ENCODE measurements around the gene HIPK3.

Gene HIPK3

DNA sequence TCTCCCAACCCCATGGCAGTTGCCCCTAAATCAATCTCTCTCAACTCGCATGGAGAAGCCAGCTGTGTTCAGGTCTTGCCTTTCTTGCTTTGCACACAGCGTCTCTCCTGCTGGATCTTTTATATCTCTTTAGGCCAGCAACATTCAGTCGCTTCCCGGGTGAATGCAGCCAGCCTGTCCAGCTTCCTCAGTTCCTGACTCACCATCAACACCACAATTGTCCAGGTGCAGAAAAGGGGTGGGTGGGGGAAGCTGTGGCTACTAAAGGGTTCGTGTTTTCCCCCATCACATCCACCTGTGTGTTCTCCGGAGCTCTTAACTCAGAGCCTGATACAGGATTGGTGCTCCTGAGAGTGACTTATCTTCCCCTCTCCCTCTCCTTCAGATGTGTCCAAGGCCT, 116.5 kb downstream of the HIPK3 start:
- 0 out of 2 replicates have a peak, but pooled peaks cover 12% of the 10 kb centered on the region for H3K4me1 ChIP-seq
- no peak overlapping the region for H3K9ac ChIP-seq
- no peak for TF ChIP-seq Cebpa-rat (IDR thresholded peaks at IDR 0.05)
- H4K20me1 ChIP-seq = peaks cover 14% of the 10 kb centered on the region
- H3K4me2 ChIP-seq = no peak overlapping the region
- no peak overlapping the region for H3K27ac ChIP-seq
- H3K27me3 ChIP-seq = peaks cover 55% of the 10 kb centered on the region
- no peaks in the 10 kb centered on the region for H3K36me3 ChIP-seq
- H3K4me3 ChIP-seq = no peak overlapping the region
- peaks cover 18% of the 10 kb centered on the region for H3K9me3 ChIP-seq

DNA sequence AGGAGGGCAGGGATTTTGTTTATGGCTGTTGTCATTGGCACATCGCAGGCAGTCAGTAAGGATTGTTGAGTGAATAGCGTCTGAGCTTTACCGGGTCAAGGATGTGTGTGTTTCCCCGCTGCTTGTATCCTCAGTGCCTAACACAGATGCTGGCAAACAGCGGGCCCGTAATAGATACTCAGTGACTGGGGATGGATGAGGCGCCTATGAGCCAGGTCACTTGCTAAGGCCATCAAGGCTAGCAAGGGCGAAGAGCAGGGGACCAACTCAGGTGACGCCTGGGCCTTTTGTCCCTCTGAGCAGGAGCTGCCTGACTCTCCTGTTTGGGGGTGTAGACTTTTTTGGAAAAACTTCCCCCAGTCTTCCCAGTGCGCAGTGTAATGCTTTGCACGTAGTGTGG, 118.1 kb downstream of the HIPK3 start:
- no peak overlapping the region for H3K27ac ChIP-seq
- no peak overlapping the region for H3K9ac ChIP-seq
- peaks cover 14% of the 10 kb centered on the region for H4K20me1 ChIP-seq
- 0 out of 2 replicates have a peak, but pooled peaks cover 12% of the 10 kb centered on the region for H3K4me1 ChIP-seq
- 0 out of 2 replicates have a peak overlapping the region, but pooled peaks have one; percentile 79 for H3K4me2 ChIP-seq
- H3K9me3 ChIP-seq = peaks cover 18% of the 10 kb centered on the region
- no peak overlapping the region for H3K4me3 ChIP-seq
- H3K36me3 ChIP-seq = no peaks in the 10 kb centered on the region
- peaks cover 68% of the 10 kb centered on the region for H3K27me3 ChIP-seq
- no peak for TF ChIP-seq Cebpa-rat (IDR thresholded peaks at IDR 0.05)

DNA sequence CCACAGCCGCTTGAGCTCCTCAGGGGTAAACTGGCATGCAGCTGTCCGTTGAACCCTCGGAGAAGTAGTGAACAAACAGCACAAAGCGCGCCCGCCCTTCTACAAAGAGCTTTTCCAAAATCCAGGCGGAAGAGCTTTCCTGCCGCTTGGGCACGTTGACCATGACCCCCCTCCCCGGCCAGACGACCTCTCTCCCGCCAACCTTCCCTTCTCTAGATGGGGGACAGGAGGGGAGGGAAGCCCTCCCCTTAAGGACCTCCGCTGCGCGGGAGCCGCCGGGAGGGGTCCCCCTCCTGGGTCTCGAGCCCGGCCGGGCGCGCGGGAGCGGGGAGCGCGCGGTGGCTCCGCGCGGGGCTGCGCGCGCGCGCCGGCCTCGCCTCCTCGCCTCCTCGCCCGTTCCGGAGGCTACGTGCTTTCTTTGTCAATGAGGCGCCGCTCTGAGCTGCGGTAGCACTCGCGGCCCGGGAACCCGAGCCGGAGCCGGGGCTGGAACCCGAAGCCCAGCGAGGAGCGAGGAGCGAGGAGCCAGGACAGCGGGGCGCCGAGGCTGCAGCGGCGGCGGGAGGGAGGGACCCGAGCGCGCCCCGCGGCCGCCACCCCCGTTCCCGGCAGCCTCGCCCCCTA, 118.6 kb downstream of the HIPK3 start, which contains the start of gene KIAA1549L:
KIAA1549L (plus strand) TSS at position 421 of the 624 bp plus-strand sequence.
- peak within 1 kb of the TSS; percentile 79 for H3K4me2 ChIP-seq
- H3K27me3 ChIP-seq = peaks cover 68% of the 10 kb centered on the region
- 0 out of 2 replicates have a peak, but pooled peaks cover 12% of the 10 kb centered on the region for H3K4me1 ChIP-seq
- H3K27ac ChIP-seq = no peak within 1 kb of the TSS
- no peak for TF ChIP-seq Cebpa-rat (IDR thresholded peaks at IDR 0.05)
- no peaks in the 10 kb centered on the region for H3K36me3 ChIP-seq
- peaks cover 14% of the 10 kb centered on the region for H4K20me1 ChIP-seq
- H3K9me3 ChIP-seq = peaks cover 18% of the 10 kb centered on the region
- H3K9ac ChIP-seq = no peak within 1 kb of the TSS
- peak within 1 kb of the TSS; percentile 66 for H3K4me3 ChIP-seq

GRCh38 chr11:33376331-33377310, 119.4 kb downstream of the HIPK3 start:
- Histone ChIP-seq H3K9ac (no peak overlapping the region), H3K4me3 (peak overlapping the region; percentile 66), H3K4me2 (peak overlapping the region; percentile 79), H3K27ac (no peak overlapping the region), H3K27me3 (peaks cover 68% of the 10 kb centered on the region), H3K4me1 (0 out of 2 replicates have a peak, but pooled peaks cover 12% of the 10 kb centered on the region), H3K9me3 (peaks cover 18% of the 10 kb centered on the region), H4K20me1 (peaks cover 14% of the 10 kb centered on the region), H3K36me3 (no peaks in the 10 kb centered on the region)
- no peak for TF ChIP-seq Cebpa-rat (IDR thresholded peaks at IDR 0.05)

DNA sequence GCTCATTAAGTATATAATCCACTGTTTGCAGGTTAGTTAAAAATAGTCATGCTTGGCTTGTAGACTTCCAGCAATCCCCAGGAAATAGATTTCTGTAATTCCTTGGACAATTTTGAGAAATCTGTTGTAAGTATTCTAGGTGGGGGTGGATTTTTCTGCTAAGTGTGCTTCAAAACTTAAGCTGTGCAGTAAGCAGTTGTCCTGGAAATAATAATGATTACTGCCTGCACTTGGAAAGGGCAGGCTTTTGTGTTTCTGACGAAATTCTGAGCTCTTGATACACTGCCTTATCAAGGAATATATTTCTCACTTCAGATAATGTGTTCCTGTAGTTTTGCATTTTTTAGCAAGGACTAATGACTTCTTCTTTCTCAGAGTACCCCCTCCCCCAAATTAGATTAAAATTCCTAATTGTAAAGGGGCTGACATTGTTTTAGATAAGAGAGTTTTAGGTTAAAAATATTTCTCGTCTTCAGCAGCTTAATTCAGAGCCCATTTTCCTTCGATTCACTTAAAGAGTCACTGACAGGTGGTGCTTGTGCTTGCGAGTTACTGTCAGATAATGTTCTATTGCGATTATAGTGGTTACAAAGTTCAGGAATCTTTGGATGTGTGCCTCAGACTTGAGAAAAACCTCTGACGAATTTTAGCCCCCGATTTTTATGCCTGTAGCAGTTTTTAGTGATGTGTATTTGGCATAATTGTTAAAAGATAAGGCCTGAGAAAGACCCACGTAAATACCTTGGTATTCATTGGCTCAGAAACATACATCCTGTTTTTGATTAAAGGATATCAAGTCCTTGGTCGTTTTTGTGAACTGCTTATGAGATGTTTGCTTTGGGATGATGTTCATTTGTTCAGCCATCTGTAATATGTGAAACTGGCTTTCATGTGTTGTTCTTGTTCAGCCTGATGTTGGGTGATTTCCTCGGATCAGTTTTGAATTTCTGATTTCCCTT, 120.5 kb downstream of the HIPK3 start:
- Histone ChIP-seq H3K27ac (no peak overlapping the region), H4K20me1 (peaks cover 14% of the 10 kb centered on the region), H3K36me3 (no peaks in the 10 kb centered on the region), H3K4me2 (no peak overlapping the region), H3K4me1 (0 out of 2 replicates have a peak, but pooled peaks cover 12% of the 10 kb centered on the region), H3K9me3 (peaks cover 18% of the 10 kb centered on the region), H3K27me3 (peaks cover 68% of the 10 kb centered on the region), H3K9ac (no peak overlapping the region), H3K4me3 (no peak overlapping the region)
- TF ChIP-seq Cebpa-rat (IDR thresholded peaks at IDR 0.05) = no peak

- peaks cover 50% of the 10 kb centered on the region for H3K27me3 ChIP-seq
- H4K20me1 ChIP-seq = peaks cover 14% of the 10 kb centered on the region
- H3K4me1 ChIP-seq = 0 out of 2 replicates have a peak, but pooled peaks cover 12% of the 10 kb centered on the region
- TF ChIP-seq Cebpa-rat (IDR thresholded peaks at IDR 0.05) = no peak
- H3K9me3 ChIP-seq = peaks cover 18% of the 10 kb centered on the region
- H3K36me3 ChIP-seq = no peaks in the 10 kb centered on the region
- H3K9ac ChIP-seq = no peak overlapping the region
- H3K4me3 ChIP-seq = no peak overlapping the region
- H3K27ac ChIP-seq = no peak overlapping the region
- no peak overlapping the region for H3K4me2 ChIP-seq
Measured at GRCh38 chr11:33379947-33380346, 122.8 kb downstream of the HIPK3 start.

DNA sequence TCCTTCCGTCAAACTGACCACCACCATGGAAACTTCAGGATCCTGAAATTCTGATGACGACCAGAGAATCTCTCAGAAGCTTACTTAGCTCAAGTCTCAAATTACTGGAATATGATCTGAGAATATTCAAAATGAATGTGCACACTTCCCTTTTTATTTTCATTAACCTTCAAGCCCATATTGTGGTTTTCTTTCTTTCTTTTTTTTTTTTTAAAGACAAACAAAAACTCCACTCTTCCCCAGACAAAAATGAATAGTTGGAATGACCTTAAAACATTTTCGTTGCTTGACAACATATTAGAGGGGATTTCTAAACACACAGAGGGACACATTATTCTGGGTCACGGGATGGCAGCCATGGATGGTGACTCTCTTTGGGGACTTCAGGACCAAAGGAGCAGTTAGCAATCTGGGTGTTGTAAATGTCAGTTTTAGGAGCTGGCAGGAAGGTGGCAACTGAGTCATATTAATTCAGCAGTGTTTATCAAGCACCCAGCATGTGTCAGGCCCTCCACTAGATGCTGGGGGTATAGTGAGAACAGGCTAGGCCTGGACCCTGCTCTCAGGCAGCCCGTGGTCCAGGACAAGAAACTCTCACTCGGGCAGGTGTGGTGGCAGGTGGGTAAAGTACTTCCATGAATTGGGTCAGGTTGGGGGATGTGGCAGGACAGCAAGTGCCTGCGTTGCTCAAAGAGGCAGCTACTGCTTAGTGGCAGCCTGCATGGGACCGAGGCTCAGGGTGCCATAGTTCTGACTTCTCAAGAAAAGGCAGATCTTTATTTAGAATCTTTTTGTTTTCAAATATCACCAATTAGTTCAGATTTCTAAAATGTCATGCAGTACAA, 126.1 kb downstream of the HIPK3 start:
- Histone ChIP-seq H4K20me1 (no peaks in the 10 kb centered on the region), H3K4me2 (no peak overlapping the region), H3K9ac (no peak overlapping the region), H3K4me1 (peaks cover 12% of the 10 kb centered on the region), H3K36me3 (no peaks in the 10 kb centered on the region), H3K9me3 (peaks cover 19% of the 10 kb centered on the region), H3K27me3 (peaks cover 17% of the 10 kb centered on the region), H3K27ac (no peak overlapping the region), H3K4me3 (no peak overlapping the region)
- TF ChIP-seq Cebpa-rat (IDR thresholded peaks at IDR 0.05) = no peak

DNA sequence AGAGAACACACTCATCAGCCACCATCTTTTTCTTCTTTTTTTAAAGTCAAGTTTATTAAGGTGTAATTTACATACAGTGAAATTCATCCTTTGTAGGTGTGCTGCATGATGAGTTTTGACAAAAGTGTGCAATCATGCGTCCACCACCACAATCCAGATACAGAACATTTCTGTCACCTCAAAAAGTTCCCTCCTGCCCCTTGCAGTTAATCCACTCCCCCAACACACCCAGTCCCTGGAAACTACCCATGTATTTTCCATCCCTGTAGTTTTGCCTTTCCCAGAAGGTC, 126.7 kb downstream of the HIPK3 start:
- Histone ChIP-seq H3K4me2 (no peak overlapping the region), H4K20me1 (no peaks in the 10 kb centered on the region), H3K4me3 (no peak overlapping the region), H3K27ac (no peak overlapping the region), H3K4me1 (peaks cover 17% of the 10 kb centered on the region), H3K27me3 (peaks cover 11% of the 10 kb centered on the region; the same call in 1 of the 2 replicates), H3K36me3 (no peaks in the 10 kb centered on the region), H3K9me3 (peaks cover 19% of the 10 kb centered on the region), H3K9ac (no peak overlapping the region)
- TF ChIP-seq Cebpa-rat (IDR thresholded peaks at IDR 0.05) = no peak

Measured in BLaER1 (cell line).